PFSK-1 (cell line): ENCODE data around the gene RSRC1.

ENCODE experiments used
- FOXP2 ChIP-seq: optimal IDR thresholded peaks from 2 replicates; pipeline ENCODE3; 2011; ENCODE audit warnings: borderline replicate concordance, control low read depth, inconsistent platforms; ENCODE audit not compliant: insufficient read depth; ENCODE audit errors: extremely low read length, extremely low read depth
- POLR2AphosphoS5 ChIP-seq: IDR thresholded peaks from 2 replicates; pipeline ENCODE4 v1.6.1; 2012; ENCODE audit warnings: low read depth, mild to moderate bottlenecking, control low read depth, low read length, moderate library complexity
- REST ChIP-seq, 2 experiments: IDR thresholded peaks; 2 replicates each; pipeline versions ENCODE4 v1.6.1 to v1.8.0; 2011 to 2012; ENCODE audit warnings: low read depth in 2 of 2, low read length in 2 of 2, control low read depth in 1 of 2, inconsistent platforms in 1 of 2, mild to moderate bottlenecking in 1 of 2, moderate library complexity in 1 of 2; ENCODE audit not compliant: insufficient read depth in 1 of 2
- SIN3A ChIP-seq: IDR thresholded peaks from 2 replicates; pipeline ENCODE4 v1.6.1; 2012; ENCODE audit warnings: mild to moderate bottlenecking, low read length, moderate library complexity, borderline replicate concordance; ENCODE audit not compliant: insufficient read depth
- TAF1 ChIP-seq: IDR thresholded peaks from 2 replicates; pipeline ENCODE4 v1.6.1; 2012; ENCODE audit warnings: low read length, control low read depth, borderline replicate concordance; ENCODE audit not compliant: insufficient read depth

- no peak for TF ChIP-seq TAF1
- TF ChIP-seq POLR2AphosphoS5 = no peak
- TF ChIP-seq SIN3A = no peak
- no peak for TF ChIP-seq REST (IDR thresholded peaks at IDR 0.05; ENCODE audit: insufficient read depth in 1 of 2, low read depth in 2 of 2, low read length in 2 of 2)
- TF ChIP-seq FOXP2 = no peak
Measured at GRCh38 chr3:158531334-158531733, 421.4 kb downstream of the RSRC1 start.
